ENCODE data around the gene INS.

Gene INS

GRCh38 chr11:2143477-2143798 is 17.6 kb downstream of the INS start:
- DNase-seq, result no peak

- DNase-seq, result no peak
These were observed 18.2 kb downstream of the INS start for GRCh38 chr11:2142762-2143202.

GRCh38 chr11:2142300-2142759 is 18.7 kb downstream of the INS start:
- DNase-seq, result no peak

GRCh38 chr11:2140411-2141400 is 20.3 kb downstream of the INS start:
- no peak for DNase-seq

GRCh38 chr11:2139621-2140337 is 21.2 kb downstream of the INS start:
- DNase-seq, result no peak

GRCh38 chr11:2139123-2139521 is 21.9 kb downstream of the INS start, which contains the start of gene IGF2:
Gene IGF2, minus strand, starts transcription at chr11:2139389. Its CDS starts 3,866 bp downstream, at chr11:2135523.
- DNase-seq, result no peak

- peak; percentile 42 for DNase-seq
These were observed 22.4 kb downstream of the INS start for GRCh38 chr11:2138431-2139122.

GRCh38 chr11:2138068-2138430 is 23.0 kb downstream of the INS start:
- DNase-seq, result no peak

- DNase-seq, result peak; percentile 34
These were observed 23.6 kb downstream of the INS start for GRCh38 chr11:2137202-2138067.

GRCh38 chr11:2136952-2137201 is 24.1 kb downstream of the INS start:
- no peak for DNase-seq

- no peak for DNase-seq
These were observed 24.6 kb downstream of the INS start for GRCh38 chr11:2136209-2136951.

GRCh38 chr11:2135648-2136201 is 25.3 kb downstream of the INS start:
- no peak for DNase-seq

GRCh38 chr11:2135018-2135569 is 25.9 kb downstream of the INS start:
- DNase-seq, result no peak

- DNase-seq, result no peak
These were observed 26.7 kb downstream of the INS start for GRCh38 chr11:2134022-2135010.

GRCh38 chr11:2133241-2134021 is 27.6 kb downstream of the INS start:
- no peak for DNase-seq

- peak; percentile 22 for DNase-seq
These were observed 28.2 kb downstream of the INS start for GRCh38 chr11:2132874-2133240.

GRCh38 chr11:2132246-2132645 is 28.8 kb downstream of the INS start:
- DNase-seq, result no peak

GRCh38 chr11:2131371-2132236 is 29.4 kb downstream of the INS start:
- no peak for DNase-seq
